ENCODE results near the gene INSM1.

DNA sequence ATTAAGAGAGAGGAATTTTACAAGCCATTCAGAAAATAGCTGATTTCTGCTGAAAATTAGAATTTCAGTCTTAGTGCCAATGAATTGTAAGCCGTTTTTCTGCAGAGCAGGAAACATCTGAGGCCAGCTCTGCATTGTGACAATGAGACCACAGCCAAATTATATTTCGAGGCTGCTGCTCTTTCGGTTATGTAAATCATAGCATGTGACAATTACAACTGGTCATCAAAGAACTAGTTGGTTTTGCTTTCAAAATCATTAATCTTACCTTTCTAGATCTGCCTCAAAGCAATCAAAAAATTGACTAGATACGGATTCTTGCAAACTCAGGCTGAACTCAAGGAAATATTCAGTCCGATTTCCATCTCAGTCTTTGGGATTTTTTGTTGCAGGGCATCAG is 33.4 kb upstream of the INSM1 start:
- TF ChIP-seq, protein P1, sequence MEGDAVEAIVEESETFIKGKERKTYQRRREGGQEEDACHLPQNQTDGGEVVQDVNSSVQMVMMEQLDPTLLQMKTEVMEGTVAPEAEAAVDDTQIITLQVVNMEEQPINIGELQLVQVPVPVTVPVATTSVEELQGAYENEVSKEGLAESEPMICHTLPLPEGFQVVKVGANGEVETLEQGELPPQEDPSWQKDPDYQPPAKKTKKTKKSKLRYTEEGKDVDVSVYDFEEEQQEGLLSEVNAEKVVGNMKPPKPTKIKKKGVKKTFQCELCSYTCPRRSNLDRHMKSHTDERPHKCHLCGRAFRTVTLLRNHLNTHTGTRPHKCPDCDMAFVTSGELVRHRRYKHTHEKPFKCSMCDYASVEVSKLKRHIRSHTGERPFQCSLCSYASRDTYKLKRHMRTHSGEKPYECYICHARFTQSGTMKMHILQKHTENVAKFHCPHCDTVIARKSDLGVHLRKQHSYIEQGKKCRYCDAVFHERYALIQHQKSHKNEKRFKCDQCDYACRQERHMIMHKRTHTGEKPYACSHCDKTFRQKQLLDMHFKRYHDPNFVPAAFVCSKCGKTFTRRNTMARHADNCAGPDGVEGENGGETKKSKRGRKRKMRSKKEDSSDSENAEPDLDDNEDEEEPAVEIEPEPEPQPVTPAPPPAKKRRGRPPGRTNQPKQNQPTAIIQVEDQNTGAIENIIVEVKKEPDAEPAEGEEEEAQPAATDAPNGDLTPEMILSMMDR (conservative IDR thresholded peaks at IDR 0.05; ENCODE audit: low read depth, low read length) = no peak
- no peak for TF ChIP-seq EZH2 (IDR thresholded peaks at IDR 0.05; ENCODE audit: borderline replicate concordance, low read depth, low read length, poor library complexity, severe bottlenecking)
